OCI-LY3 (cell line): ENCODE measurements around the gene ZNF618.

ENCODE experiments used
- H2AFZ ChIP-seq: fragments of 200-600, 300-600 bp; shearing (Covaris generic); 2 replicates; pipeline ENCODE4 v1.6.0; 2014; ENCODE audit warnings: antibody characterized with exemption, low read depth, low read length
- H3K27ac ChIP-seq: fragments of 200-600, 300-600 bp; sonication (generic); 2 replicates; pipeline ENCODE4 v1.5.1; 2014; ENCODE audit warnings: mild to moderate bottlenecking, low read length, moderate library complexity, mixed read lengths
- H3K27me3 ChIP-seq: fragments of 200-600, 300-600 bp; sonication (generic); 2 replicates; pipeline ENCODE4 v1.6.1; 2014; ENCODE audit warnings: low read depth, low read length, mixed read lengths
- H3K36me3 ChIP-seq: fragments of 200-600, 300-600 bp; sonication (generic); replicated peaks from 2 replicates; pipeline ENCODE3; 2014; ENCODE audit warnings: low read depth, low read length, mixed read lengths
- H3K4me1 ChIP-seq: fragments of 300-600, 200-600 bp; sonication (generic); 2 replicates; pipeline ENCODE4 v1.6.1; 2014; ENCODE audit warnings: low read length, mixed read lengths
- H3K4me2 ChIP-seq: fragments of 200-600, 300-600 bp; sonication (generic); 2 replicates; pipeline ENCODE4 v1.6.1; 2014; ENCODE audit warnings: low read length, mixed read lengths
- H3K4me3 ChIP-seq: fragments of 300-600, 200-600 bp; sonication (generic); 2 replicates; pipeline ENCODE4 v1.5.1; 2014; ENCODE audit warnings: antibody characterized with exemption, mild to moderate bottlenecking, low read length, moderate library complexity
- H3K79me2 ChIP-seq: fragments of 300-600, 200-600 bp; shearing (Covaris generic); 2 replicates; pipeline ENCODE4 v1.6.1; 2014; ENCODE audit warnings: mild to moderate bottlenecking, low read length, mixed read lengths
- H3K9ac ChIP-seq: fragments of 300-600, 200-600 bp; shearing (Covaris generic); 2 replicates; pipeline ENCODE4 v1.6.0; 2014; ENCODE audit warnings: mild to moderate bottlenecking, low read length, moderate library complexity
- H3K9me3 ChIP-seq: fragments of 200-600, 300-600 bp; shearing (Covaris generic); 2 replicates; pipeline ENCODE4 v1.6.1; 2014; ENCODE audit warnings: low read length, mixed read lengths; ENCODE audit not compliant: insufficient read depth
- H4K20me1 ChIP-seq: fragments of 200-600, 300-600 bp; sonication (generic); 2 replicates; pipeline ENCODE4 v1.6.1; 2016; ENCODE audit warnings: low read length, mixed read lengths; ENCODE audit not compliant: insufficient read depth
- CTCF ChIP-seq: fragments of 200-600, 300-600 bp; sonication (generic); IDR thresholded peaks from 2 replicates; pipeline ENCODE4 v1.5.1; 2014; ENCODE audit warnings: antibody characterized with exemption, low read length, low read depth
- EZH2phosphoT487 ChIP-seq: fragments of 200-600 bp; shearing (Covaris generic); IDR thresholded peaks from 2 replicates; pipeline ENCODE4 v1.6.1; 2018; ENCODE audit warnings: antibody characterized with exemption, mixed run types, low read depth

Gene ZNF618

GRCh38 chr9:113929634-113930389 lies 53.7 kb downstream of the ZNF618 start:
- no peak overlapping the region for H3K9ac ChIP-seq
- H3K79me2 ChIP-seq = no peaks in the 10 kb centered on the region
- H3K4me3 ChIP-seq = no peak overlapping the region
- no peak overlapping the region for H3K4me2 ChIP-seq
- no peaks in the 10 kb centered on the region for H4K20me1 ChIP-seq
- H3K9me3 ChIP-seq = no peaks in the 10 kb centered on the region
- H3K4me1 ChIP-seq = no peaks in the 10 kb centered on the region
- H2AFZ ChIP-seq = no peak overlapping the region
- H3K27ac ChIP-seq = no peak overlapping the region
- no peak for TF ChIP-seq CTCF
- TF ChIP-seq EZH2phosphoT487 = no peak
- H3K36me3 ChIP-seq = no peaks in the 10 kb centered on the region
- peaks cover 3% of the 10 kb centered on the region; the same call in 1 of the 2 replicates for H3K27me3 ChIP-seq

- H3K79me2 ChIP-seq = no peaks in the 10 kb centered on the region
- no peak for TF ChIP-seq EZH2phosphoT487
- no peak for TF ChIP-seq CTCF
- no peak overlapping the region for H3K4me3 ChIP-seq
- H2AFZ ChIP-seq = no peak overlapping the region
- peaks cover 3% of the 10 kb centered on the region; the same call in 1 of the 2 replicates for H3K27me3 ChIP-seq
- H3K27ac ChIP-seq = no peak overlapping the region
- no peaks in the 10 kb centered on the region for H3K36me3 ChIP-seq
- no peak overlapping the region for H3K9ac ChIP-seq
- H4K20me1 ChIP-seq = no peaks in the 10 kb centered on the region
- no peaks in the 10 kb centered on the region for H3K4me1 ChIP-seq
- no peak overlapping the region for H3K4me2 ChIP-seq
- H3K9me3 ChIP-seq = no peaks in the 10 kb centered on the region
Measured at GRCh38 chr9:113930390-113930783, 54.3 kb downstream of the ZNF618 start.

- H2AFZ ChIP-seq = no peak overlapping the region
- peaks cover 3% of the 10 kb centered on the region; the same call in 1 of the 2 replicates for H3K27me3 ChIP-seq
- no peak overlapping the region for H3K27ac ChIP-seq
- no peak for TF ChIP-seq EZH2phosphoT487
- TF ChIP-seq CTCF = no peak
- H4K20me1 ChIP-seq = no peaks in the 10 kb centered on the region
- H3K4me3 ChIP-seq = no peak overlapping the region
- H3K9ac ChIP-seq = no peak overlapping the region
- no peaks in the 10 kb centered on the region for H3K4me1 ChIP-seq
- no peaks in the 10 kb centered on the region for H3K79me2 ChIP-seq
- no peak overlapping the region for H3K4me2 ChIP-seq
- H3K9me3 ChIP-seq = no peaks in the 10 kb centered on the region
- no peaks in the 10 kb centered on the region for H3K36me3 ChIP-seq
Measured at GRCh38 chr9:113931140-113931539, 55.0 kb downstream of the ZNF618 start.

GRCh38 chr9:113931777-113932176 lies 55.7 kb downstream of the ZNF618 start:
- Histone ChIP-seq H3K36me3 (no peaks in the 10 kb centered on the region), H3K4me3 (no peak overlapping the region), H3K4me2 (no peak overlapping the region), H4K20me1 (no peaks in the 10 kb centered on the region), H3K9ac (no peak overlapping the region), H3K9me3 (no peaks in the 10 kb centered on the region), H2AFZ (no peak overlapping the region), H3K27ac (no peak overlapping the region), H3K4me1 (no peaks in the 10 kb centered on the region), H3K79me2 (no peaks in the 10 kb centered on the region), H3K27me3 (peaks cover 3% of the 10 kb centered on the region; the same call in 1 of the 2 replicates)
- TF ChIP-seq EZH2phosphoT487 (no peak), CTCF (no peak)
